DMS 273 (cell line): ENCODE results near the gene STON2.
"Not testable (repeated sequence)": the region's sequence is repeated elsewhere in the genome, so short reads cannot be mapped to it uniquely, and the experiment has no call there.

Experiments used
- DNase-seq: peaks from one replicate; lab custom pipeline; 2025; ENCODE audit not compliant: unreplicated experiment; lab: John Stamatoyannopoulos, UW

The STON2 gene

GRCh38 chr14:81269100-81269978 lies 130.8 kb downstream of the STON2 start:
- DNase-seq, result peak; percentile 82

DNA sequence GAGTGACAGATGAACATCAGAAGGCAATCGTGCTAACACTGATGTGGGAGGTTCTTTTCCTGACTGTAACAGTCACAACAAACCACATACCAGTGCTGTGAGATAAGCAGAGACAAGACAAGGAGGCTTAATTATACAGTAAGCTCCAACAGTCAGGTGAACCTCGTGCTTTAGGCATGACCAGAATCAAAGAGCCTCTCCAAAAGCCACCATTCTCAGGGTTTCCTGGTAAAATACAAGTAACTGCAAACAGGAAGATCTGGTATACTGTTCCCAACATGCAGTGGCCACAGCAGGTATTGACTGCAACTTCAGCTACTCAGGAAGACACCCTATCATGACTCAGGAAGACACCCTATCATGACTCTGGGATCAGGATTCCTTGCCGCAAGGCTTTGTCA lies 132.1 kb downstream of the STON2 start:
- DNase-seq, result no peak

DNA sequence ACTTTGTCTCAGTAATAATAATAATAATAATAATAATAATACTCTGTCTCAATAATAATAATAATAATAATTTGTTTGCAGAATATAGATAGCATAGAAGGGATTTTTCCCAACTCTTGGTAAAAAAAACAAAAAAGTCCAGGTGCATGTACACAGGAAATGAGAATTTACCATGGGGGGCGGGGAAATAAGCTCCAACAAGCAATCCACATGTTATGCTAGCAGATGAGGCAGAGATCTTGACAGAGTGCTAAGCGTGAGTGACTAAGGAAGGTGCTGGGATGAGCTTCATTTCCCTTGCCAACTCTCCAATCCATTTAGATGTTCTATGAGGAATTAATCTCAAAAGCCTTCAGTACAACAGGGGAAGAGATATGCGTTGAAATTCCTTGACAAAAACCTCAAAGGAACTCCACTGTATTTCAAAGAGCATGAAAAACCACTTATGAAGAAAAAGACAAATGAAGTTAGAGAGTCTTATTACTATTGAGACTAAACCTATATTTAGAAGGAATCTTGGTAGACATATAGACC lies 134.4 kb downstream of the STON2 start:
- no peak for DNase-seq

DNA sequence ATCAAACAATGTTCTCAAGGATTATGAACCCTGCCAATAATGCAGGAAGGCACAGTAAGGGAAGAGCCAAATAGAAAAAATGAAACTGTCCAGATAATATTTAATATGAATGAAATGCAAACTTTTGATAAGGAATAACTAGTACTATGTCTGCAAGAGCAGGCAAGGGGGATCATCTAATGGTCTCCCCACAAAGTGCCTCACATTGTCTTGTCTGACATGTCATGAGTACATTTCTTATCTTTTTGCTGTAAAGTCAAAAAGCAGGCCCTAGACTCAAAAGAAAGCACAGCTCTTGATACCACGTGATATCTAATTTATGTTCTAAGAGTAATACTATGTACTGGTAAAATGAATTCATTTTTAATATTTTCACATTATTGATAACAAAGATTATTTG lies 135.5 kb downstream of the STON2 start:
- DNase-seq, result no peak

DNA sequence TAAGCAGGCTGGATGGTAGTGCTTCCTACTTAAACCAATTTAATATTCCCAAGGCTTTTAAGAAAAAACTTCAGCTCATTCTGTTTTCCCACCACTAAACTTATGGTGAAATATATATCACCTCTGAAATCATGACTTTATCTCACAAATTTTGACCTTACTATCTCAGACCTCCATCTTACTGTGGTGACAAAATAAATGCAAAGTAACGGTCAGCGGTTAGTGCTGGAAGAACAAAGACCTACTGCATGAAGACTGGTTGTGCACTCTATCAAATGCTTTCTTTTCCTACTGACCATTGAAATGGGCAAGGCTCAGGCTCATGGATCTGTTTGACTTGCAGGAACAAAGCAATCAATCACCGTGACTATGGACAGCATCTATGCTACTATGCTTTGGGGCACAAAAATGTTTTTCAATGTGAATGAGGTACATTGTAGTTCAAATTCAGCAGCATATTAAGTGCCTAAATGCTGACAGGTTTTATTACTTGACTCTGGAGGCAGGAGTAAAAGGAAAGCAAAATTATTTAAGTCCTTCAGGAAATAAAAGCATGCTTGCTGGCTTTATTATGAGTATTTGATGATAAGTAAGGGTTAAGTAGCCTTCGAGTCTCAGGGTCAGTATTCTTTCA lies 136.2 kb downstream of the STON2 start:
- no peak for DNase-seq

- peak; percentile 9 for DNase-seq
Observed at GRCh38 chr14:81261176-81261575, 138.9 kb downstream of the STON2 start.

- DNase-seq, result no peak
Observed at GRCh38 chr14:81260732-81261131, 139.4 kb downstream of the STON2 start.

DNA sequence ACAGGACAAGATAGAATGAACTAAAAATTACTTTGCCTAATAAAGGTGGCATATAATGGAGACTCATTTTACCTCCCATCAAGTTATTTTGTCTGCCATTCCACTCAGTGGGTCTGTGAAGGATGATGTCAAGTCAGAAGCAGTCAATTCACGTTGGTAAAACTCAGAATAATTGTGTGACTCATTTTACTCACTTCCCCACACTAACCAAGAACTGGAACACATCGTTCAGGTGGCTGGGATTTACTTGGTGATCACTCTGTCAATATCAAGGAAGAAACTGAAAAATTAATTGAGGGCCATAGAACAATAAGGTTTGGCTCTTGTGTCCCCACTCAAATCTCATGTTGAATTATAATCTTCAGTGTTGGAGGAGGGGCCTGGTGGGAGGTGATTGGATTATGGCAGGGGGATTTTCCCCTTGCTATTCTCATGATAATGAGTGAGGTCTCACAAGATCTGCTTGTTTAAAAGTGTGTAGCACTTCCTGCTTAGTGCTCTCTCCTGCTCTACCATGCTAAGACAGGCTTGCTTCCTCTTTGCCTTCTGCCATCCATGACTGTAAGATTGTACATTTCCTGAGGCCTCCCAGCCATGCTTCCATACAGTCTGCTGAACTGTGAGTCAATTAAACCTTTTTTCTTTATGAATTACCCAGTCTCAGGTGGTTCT lies 143.7 kb downstream of the STON2 start:
- no peak for DNase-seq

DNA sequence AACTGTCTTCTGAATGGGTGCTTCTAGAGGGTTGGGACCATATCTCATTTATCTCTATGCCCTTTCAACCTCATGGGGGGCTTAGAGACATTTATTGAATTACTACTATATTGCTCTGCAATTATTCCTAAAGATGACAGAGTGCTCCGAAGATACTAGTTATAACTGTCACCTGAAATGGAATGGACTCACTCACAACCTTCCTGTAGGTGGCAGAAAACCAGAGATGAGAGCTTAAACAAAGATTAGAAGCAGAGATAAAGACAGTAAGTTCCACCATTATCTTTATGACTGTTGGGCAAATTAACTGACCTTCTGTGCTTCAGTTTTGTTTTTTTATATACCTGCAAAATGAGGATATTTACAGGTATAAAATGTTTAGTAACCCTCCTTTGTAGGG lies 147.8 kb downstream of the STON2 start:
- peak; percentile 25 for DNase-seq

- DNase-seq, result no peak
Observed at GRCh38 chr14:81247271-81247766, 152.8 kb downstream of the STON2 start.

DNA sequence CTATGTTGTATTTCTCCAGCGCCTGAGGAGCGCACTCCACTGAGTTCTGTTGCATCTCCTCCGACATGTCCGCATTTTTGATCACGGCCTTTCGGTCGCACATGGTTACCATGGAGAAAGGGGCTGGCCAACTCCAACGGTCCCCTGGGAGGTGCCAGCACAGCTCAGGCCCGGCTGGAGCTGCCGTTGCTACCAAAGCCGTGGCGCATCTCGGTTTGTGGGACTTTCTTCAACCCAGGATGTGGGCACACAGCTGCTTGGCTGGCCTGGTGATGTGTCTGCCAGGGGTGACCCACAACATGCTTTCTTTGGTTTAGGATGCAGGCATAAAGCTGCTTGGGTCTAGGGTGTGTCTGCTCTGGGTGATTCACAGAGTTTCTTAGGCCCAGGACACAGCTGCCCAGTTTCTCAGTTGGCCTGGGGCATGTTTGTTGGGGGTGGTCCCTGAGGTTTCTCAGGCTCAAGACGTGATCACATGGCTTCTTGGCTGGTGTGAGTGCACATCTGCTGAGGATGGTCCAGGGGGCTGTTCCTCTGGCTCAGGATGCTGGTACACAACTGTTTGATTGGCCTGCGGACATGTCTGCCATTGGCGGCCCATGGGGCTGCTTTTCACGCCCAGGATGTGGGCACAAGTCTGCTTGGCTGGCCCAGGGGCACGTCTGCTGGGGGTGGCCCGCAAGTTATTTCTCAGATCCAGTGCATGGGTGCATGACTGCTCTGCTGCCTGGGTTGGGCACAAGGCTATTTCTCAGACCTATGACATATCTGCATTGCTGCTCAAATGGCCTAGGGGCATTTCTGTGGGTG lies 153.5 kb downstream of the STON2 start:
- DNase-seq, result no peak

- no peak for DNase-seq
Observed at GRCh38 chr14:81245771-81246170, 154.4 kb downstream of the STON2 start.

- not testable (repeated sequence) for DNase-seq
Observed at GRCh38 chr14:81244431-81244830, 155.7 kb downstream of the STON2 start.

- no peak for DNase-seq
Observed at GRCh38 chr14:81243499-81243898, 156.6 kb downstream of the STON2 start.

DNA sequence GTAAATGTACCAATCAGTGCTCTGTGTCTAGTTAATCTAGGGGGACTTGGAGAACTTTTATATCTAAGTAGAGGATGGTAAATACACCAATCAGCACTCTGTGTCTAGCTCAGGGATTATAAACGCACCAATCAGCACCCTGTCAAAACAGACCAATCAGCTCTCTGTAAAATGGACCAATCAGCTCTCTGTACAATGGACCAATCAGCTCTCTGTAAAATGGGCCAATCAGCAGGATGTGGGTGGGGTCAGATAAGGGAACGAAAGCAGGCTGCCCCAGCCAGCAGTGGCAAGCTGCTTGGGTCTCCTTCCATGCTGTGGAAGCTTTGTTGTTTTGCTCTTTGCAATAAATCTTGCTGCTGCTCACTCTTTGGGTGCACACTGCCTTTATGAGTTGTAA lies 163.3 kb downstream of the STON2 start:
- not testable (repeated sequence) for DNase-seq

- DNase-seq, result no peak
Observed at GRCh38 chr14:81236138-81236537, 164.0 kb downstream of the STON2 start.

DNA sequence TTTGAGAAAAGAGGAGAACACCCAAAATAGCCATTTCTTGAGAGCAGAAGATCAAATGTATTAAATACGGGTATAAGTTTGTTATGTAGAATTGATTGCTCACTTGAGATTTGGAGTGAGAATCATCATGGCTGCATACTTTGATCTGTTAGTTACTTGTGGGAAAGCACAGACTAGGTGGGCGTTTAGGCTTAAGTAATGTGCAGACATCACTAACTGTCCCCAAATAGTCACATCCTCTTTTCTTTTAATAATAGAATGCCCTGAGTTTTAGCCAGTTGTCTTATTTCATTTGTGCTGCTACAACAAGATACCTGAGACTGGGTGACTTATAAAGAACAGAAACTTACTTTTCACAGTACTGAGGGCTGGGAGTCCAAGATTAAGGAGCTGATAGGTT lies 165.0 kb downstream of the STON2 start:
- no peak for DNase-seq

DNA sequence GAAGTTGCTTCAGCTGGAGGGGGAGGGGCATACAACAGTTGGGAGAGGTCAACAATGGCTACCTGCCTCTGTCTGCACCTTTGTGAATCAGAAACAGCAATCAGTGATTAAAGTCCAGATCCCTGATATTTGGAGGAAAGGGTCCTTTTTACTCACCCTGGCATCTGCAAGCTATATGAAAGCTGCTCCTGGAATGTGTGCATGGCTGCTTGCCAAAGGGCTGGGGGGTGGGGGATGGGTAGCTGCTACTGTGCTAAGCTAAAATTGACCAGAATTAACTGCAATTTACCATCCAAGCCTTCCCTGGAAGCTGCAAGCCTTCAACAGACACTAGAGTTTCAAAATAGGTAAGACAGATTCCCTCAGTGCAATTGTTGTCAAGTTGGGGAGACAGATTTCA lies 165.8 kb downstream of the STON2 start:
- peak; percentile 19 for DNase-seq

GRCh38 chr14:81233615-81234014 lies 166.5 kb downstream of the STON2 start:
- no peak for DNase-seq

DNA sequence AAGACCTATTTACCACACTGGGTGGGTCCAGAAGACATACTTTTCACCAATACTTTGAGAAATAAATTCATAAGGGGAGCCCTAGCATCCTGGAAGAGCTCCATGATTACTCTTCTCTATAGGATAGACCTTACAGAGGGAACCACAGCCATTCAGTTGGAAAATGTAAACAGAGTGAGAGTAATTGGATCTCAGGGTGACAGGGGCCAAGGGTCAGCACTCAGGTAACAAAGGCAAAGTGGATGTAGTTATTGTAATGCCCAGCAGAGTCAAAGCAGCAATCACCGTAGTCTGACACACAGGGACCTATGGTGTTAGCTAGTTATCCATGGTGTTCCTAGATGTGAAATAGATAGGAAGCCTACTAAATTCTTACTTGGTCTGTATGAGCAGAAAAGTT lies 168.6 kb downstream of the STON2 start:
- no peak for DNase-seq

DNA sequence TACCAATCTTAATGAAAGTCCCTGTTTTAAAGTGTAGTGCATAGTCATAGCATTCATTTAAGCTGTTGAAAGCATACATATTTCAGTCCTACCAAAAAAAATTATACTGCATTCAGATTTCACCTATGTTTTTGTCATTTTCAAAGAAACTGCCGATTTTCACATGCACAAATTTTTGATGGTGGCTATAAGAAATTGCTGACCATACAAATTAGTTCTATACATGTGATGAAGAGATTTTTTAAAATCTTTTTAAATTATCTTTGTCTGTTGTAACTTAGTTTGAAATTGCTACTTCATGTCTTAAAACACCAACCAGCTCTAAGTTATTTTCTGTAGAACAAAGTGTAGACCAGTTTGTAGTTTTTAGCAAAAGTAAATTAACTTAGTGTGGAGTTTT lies 175.9 kb downstream of the STON2 start:
- no peak for DNase-seq
